CD8-positive, alpha-beta memory T cell (primary cell): ENCODE measurements around the gene KLHL26. TPM values are rescaled to one million over a fixed set of nuclear protein-coding genes. Genes with fewer than 3 reads are reported as not detected.

Experiments
- CTCF ChIA-PET: fragments of 350-600 bp; sonication (Branson Sonifier 250); formaldehyde crosslinking; loops from one replicate; lab custom pipeline; 2021; ENCODE audit warnings: antibody characterized with exemption; lab: Charles Lee
- POLR2A ChIA-PET: fragments of 350-600 bp; sonication (Branson Sonifier 250); formaldehyde crosslinking; loops from one replicate; lab custom pipeline; 2021; ENCODE audit warnings: antibody characterized with exemption; lab: Charles Lee
- DNase-seq, 5 donors: peaks; one replicate each; pipeline versions ENCODE4 v3.0.0 to v3.0.0-alpha.2; 2020 to 2022; ENCODE audit warnings: mixed read lengths in 1 of 5
- H3K27ac ChIP-seq: one replicate; pipeline ENCODE4 v1.7.0; 2013; ENCODE audit warnings: low read depth, mild to moderate bottlenecking, low read length, moderate library complexity
- H3K27me3 ChIP-seq: 2 replicates; pipeline ENCODE4 v1.7.0; 2013; ENCODE audit warnings: low read length, mild to moderate bottlenecking; ENCODE audit not compliant: insufficient read depth, poor library complexity, severe bottlenecking
- H3K36me3 ChIP-seq: 2 replicates; pipeline ENCODE4 v1.7.0; 2013; ENCODE audit warnings: mild to moderate bottlenecking, low read length, moderate library complexity; ENCODE audit not compliant: insufficient read depth
- H3K4me1 ChIP-seq: 2 replicates; pipeline ENCODE4 v1.7.0; 2013; ENCODE audit warnings: mild to moderate bottlenecking, low read length, moderate library complexity; ENCODE audit not compliant: insufficient read depth
- H3K4me3 ChIP-seq: 2 replicates; pipeline ENCODE4 v1.7.0; 2013; ENCODE audit warnings: mild to moderate bottlenecking, low read length
- H3K9me3 ChIP-seq: 2 replicates; pipeline ENCODE4 v1.7.0; 2013; ENCODE audit warnings: mild to moderate bottlenecking, low read length
- H3K27ac Mint-ChIP-seq, 8 donors: one replicate each; pipeline ENCODE4 v1.8.0; 2020 to 2021; ENCODE audit warnings: mixed read lengths in 8 of 8, mild to moderate bottlenecking in 6 of 8, inconsistent platforms in 3 of 8, moderate library complexity in 3 of 8
- H3K27me3 Mint-ChIP-seq, 2 donors: one replicate each; pipeline ENCODE4 v1.8.0; 2020 to 2021; ENCODE audit warnings: mixed read lengths in 2 of 2, mild to moderate bottlenecking in 1 of 2, moderate library complexity in 1 of 2
- H3K36me3 Mint-ChIP-seq, 3 donors: one replicate each; pipeline ENCODE4 v1.8.0; 2020 to 2021; ENCODE audit warnings: mixed read lengths in 3 of 3, inconsistent platforms in 1 of 3, mild to moderate bottlenecking in 1 of 3
- H3K4me1 Mint-ChIP-seq, 3 donors: one replicate each; pipeline ENCODE4 v1.8.0; 2020 to 2021; ENCODE audit warnings: mixed read lengths in 3 of 3, inconsistent platforms in 1 of 3, mild to moderate bottlenecking in 1 of 3
- H3K4me3 Mint-ChIP-seq, 7 donors: one replicate each; pipeline ENCODE4 v1.8.0; 2020 to 2021; ENCODE audit warnings: mixed read lengths in 7 of 7, mild to moderate bottlenecking in 6 of 7, moderate library complexity in 4 of 7, inconsistent platforms in 2 of 7
- H3K9me3 Mint-ChIP-seq, 5 donors: one replicate each; pipeline ENCODE4 v1.8.0; 2020 to 2022; ENCODE audit warnings: mixed read lengths in 5 of 5, mild to moderate bottlenecking in 3 of 5, moderate library complexity in 2 of 5, inconsistent platforms in 1 of 5
- polyA plus RNA-seq: library from polyadenylated mRNA; unstranded; fragments of 300-500 nt; fragmentation: Illumina TruSeq; gene quantifications from one replicate; pipeline ENCODE4 v1.2.3, GENCODE V29; 2021
- total RNA-seq, 2 experiments: library from RNA; stranded (reverse); gene quantifications; one replicate each; pipeline ENCODE4 v1.2.3, GENCODE V29; 2021

The KLHL26 gene, protein sequence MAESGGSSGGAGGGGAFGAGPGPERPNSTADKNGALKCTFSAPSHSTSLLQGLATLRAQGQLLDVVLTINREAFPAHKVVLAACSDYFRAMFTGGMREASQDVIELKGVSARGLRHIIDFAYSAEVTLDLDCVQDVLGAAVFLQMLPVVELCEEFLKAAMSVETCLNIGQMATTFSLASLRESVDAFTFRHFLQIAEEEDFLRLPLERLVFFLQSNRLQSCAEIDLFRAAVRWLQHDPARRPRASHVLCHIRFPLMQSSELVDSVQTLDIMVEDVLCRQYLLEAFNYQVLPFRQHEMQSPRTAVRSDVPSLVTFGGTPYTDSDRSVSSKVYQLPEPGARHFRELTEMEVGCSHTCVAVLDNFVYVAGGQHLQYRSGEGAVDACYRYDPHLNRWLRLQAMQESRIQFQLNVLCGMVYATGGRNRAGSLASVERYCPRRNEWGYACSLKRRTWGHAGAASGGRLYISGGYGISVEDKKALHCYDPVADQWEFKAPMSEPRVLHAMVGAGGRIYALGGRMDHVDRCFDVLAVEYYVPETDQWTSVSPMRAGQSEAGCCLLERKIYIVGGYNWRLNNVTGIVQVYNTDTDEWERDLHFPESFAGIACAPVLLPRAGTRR
- total RNA-seq (10 to 100 TPM; 12.4 to 12.8 TPM), polyA plus RNA-seq (5.1 TPM)

DNA sequence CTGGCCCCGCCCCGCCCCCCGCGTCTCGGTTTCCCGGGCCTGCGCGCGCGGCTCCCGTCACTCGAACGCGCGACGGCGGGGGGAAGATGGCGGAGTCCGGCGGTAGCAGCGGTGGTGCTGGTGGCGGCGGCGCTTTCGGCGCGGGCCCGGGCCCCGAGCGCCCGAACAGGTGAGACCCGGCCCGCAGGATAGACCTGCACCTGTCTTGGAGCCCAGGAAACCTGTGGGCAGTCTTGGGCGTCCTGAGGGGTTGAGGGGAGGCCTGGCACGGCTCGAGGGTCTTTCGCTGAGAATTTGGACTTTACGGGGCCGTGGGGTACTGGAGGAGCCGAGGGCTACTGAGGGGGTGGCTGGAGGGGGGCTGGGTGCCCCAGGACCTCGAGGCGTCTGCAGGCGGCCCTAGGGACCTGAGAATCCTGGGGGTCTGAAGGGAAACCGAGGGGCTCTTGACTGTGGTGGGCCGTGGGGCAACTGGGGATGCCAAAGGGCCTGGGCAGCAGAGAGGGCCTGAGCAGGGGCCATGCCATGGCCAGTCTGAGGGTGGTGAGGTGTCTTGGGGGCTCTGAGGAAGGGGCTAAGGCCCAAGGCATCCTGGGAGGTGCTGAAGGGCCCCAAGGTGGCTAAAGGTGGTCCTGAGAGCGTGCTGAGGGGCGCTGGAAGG is at the start of gene KLHL26:
Gene KLHL26 (plus strand): TSS at position 60 of the 661 bp plus-strand sequence. CDS start 27 bp downstream, at position 87.
- H3K27ac Mint-ChIP-seq = peak within 1 kb of the TSS; percentile 74 to 98 (median 91)
- no peaks in the 10 kb centered on the region for H3K27me3 ChIP-seq
- peak within 1 kb of the TSS; percentile 85 for H3K4me3 ChIP-seq
- no peaks in the 10 kb centered on the region for H3K36me3 ChIP-seq
- peak within 1 kb of the TSS; percentile 85 to 94 (median 89) for H3K4me3 Mint-ChIP-seq
- POLR2A ChIA-PET = no interaction called here
- no peaks in the 10 kb centered on the region for H3K9me3 ChIP-seq
- no peak for DNase-seq
- H3K36me3 Mint-ChIP-seq = peaks cover 0 to 2% (median 0%) of the 10 kb centered on the region in 3 donors
- CTCF ChIA-PET = no interaction called here
- H3K4me1 ChIP-seq = peaks cover 19% of the 10 kb centered on the region
- no peaks in the 10 kb centered on the region for H3K9me3 Mint-ChIP-seq
- peak within 1 kb of the TSS; percentile 83 for H3K27ac ChIP-seq
- H3K4me1 Mint-ChIP-seq = peaks cover 25 to 41% (median 40%) of the 10 kb centered on the region in 3 donors
- peaks cover 5% of the 10 kb centered on the region in 2 donors for H3K27me3 Mint-ChIP-seq

DNA sequence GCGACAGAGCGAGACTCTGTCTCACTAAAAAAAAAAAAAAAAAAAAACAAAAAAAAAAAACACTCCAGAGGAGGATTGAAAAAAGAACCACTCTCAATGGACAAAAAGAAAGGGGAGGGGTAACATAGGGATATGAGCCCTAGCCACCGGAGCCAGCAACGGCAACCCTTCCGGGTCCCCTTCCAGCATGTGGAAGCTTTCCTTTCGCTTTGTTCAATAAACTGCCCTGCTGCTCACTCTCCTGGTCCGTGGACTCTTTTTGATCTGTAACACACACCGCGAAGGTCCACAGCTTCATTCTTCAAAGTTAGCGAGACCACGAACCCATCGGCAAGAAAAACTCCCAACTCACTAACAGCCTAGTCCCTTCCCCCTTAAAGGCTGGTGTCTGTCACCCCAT is 49.3 kb upstream of the KLHL26 start:
- Histone ChIP-seq H3K27me3 (no peaks in the 10 kb centered on the region), H3K36me3 (peaks cover 6% of the 10 kb centered on the region), H3K4me3 (peak overlapping the region; percentile 83), H3K27ac (peak overlapping the region; percentile 87), H3K4me1 (peaks cover 30% of the 10 kb centered on the region), H3K9me3 (no peaks in the 10 kb centered on the region)
- Mint-ChIP-seq H3K27me3 (peaks cover 0 to 3% of the 10 kb centered on the region in 2 donors), H3K9me3 (no peaks in the 10 kb centered on the region), H3K4me1 (peaks cover 26 to 41% (median 33%) of the 10 kb centered on the region in 3 donors), H3K36me3 (peaks cover 0 to 20% (median 0%) of the 10 kb centered on the region in 3 donors), H3K27ac (peak overlapping the region in 7 of 8 donors; percentile 29 to 96 (median 91)), H3K4me3 (peak overlapping the region in 5 of 7 donors; percentile 35 to 97 (median 88))
- ChIA-PET POLR2A (interaction anchor here (2.9 kb wide), 1 partner anchor 16 kb away, joined by 39 read pairs; the partner anchor contains the start of gene UBA52), CTCF (interaction anchor here (0.9 to 3.7 kb wide), 17 partner anchors 9 to 260 kb away, joined by 3 to 41 read pairs (median 7); partner anchors contain the start of genes ELL, KXD1 and UBA52)
- no peak for DNase-seq

DNA sequence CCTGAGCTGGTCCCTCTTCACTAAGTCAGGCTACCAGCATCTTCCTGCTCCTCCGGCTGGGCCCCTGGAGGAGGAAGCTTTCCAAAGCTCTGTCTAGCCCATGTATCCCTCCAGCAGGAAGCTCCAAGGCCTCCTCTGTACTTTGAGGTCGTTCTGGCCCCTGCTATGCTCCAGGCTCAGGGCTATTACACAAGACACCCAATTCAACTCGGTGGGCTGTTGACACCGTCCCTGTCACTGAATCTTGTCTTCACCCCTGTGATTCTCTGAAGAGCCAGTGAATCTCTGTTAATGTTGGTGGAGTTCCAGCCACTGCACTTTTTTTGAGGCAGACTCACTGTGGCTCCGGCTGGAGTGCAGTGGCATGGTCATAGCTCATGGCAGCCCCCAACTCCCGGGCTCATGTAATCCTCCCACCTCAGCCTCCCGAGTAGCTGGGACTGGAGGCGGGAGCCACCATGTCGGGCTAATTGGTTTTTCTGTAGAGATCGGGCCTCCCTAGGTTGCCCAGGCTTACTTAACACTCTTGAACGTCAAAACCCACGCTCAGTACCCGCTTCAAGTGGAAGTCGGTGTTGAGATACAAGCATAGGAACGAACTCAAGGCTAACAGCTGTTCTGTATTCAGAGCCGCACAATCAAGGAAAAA is 48.7 kb upstream of the KLHL26 start:
- peak overlapping the region; percentile 83 for H3K4me3 ChIP-seq
- peaks cover 0 to 21% (median 0%) of the 10 kb centered on the region in 3 donors for H3K36me3 Mint-ChIP-seq
- peaks cover 6% of the 10 kb centered on the region for H3K36me3 ChIP-seq
- H3K27ac Mint-ChIP-seq = peak overlapping the region; percentile 87 to 96 (median 92)
- no peaks in the 10 kb centered on the region for H3K27me3 ChIP-seq
- H3K27ac ChIP-seq = peak overlapping the region; percentile 87
- CTCF ChIA-PET = interaction anchor here (0.6 to 3.7 kb wide), 28 partner anchors 10 to 309 kb away, joined by 3 to 41 read pairs (median 5); partner anchors contain the start of genes ELL, FKBP8, KXD1 and UBA52
- peaks cover 0 to 3% of the 10 kb centered on the region in 2 donors for H3K27me3 Mint-ChIP-seq
- H3K4me1 Mint-ChIP-seq = peaks cover 26 to 41% (median 33%) of the 10 kb centered on the region in 3 donors
- H3K9me3 ChIP-seq = no peaks in the 10 kb centered on the region
- peaks cover 30% of the 10 kb centered on the region for H3K4me1 ChIP-seq
- no peak for DNase-seq
- POLR2A ChIA-PET = interaction anchor here (1.6 to 2.9 kb wide), 8 partner anchors 16 to 331 kb away, joined by 5 to 39 read pairs (median 10); partner anchors contain the start of genes COPE, DDX49, ELL and FKBP8
- peak overlapping the region; percentile 88 to 97 (median 91) for H3K4me3 Mint-ChIP-seq
- no peaks in the 10 kb centered on the region for H3K9me3 Mint-ChIP-seq

DNA sequence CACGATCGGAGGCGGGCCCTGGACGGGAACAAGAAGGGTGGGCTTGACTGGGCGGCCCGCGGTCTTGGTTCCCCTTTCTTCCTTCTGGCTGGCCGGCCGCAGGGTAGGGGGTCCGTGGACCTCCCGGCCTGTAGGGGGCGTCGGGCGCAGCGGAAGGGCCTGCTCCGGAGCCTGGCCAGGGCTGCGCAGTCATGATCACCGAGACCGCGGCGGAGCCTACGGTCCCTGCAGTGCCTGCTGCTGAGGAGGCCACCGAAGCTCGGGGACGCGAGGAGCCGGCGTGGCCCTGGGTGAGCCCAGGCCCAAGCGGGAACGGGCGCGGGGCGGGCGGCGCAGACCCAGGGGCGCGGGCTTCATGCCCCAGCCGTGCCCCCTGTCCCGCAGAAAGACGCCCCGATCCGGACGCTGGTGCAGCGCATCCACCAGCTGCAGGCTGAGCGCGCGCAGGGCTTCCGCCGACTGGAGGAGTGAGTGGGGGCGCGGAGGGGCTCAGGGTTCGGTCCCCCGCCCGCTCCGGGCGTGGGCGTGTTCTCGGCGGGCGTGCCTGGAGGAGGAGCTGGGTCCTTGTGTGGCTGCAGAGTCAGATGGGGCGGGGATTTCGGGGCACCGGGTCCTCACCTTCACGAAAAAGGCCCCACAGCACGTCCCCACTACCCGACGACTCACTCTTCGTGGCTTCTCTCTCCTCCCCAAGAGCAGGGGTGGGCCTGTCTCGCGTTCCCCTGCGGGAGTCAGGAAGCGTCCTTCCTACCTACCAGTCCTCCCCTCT is 48.0 kb upstream of the KLHL26 start, which contains the start of gene REX1BD:
Gene REX1BD (plus strand): TSS at position 188 of the 769 bp plus-strand sequence. CDS start 4 bp downstream, at position 192.
- peaks cover 0 to 21% (median 0%) of the 10 kb centered on the region in 3 donors for H3K36me3 Mint-ChIP-seq
- H3K27me3 Mint-ChIP-seq = peaks cover 0 to 3% of the 10 kb centered on the region in 2 donors
- no peaks in the 10 kb centered on the region for H3K9me3 Mint-ChIP-seq
- Histone ChIP-seq H3K27ac (peak within 1 kb of the TSS; percentile 87), H3K4me1 (peaks cover 30% of the 10 kb centered on the region), H3K9me3 (no peaks in the 10 kb centered on the region), H3K4me3 (peak within 1 kb of the TSS; percentile 83), H3K27me3 (no peaks in the 10 kb centered on the region), H3K36me3 (peaks cover 6% of the 10 kb centered on the region)
- DNase-seq = peak; percentile 80 to 93 (median 84)
- peak within 1 kb of the TSS; percentile 88 to 97 (median 91) for H3K4me3 Mint-ChIP-seq
- ChIA-PET CTCF (interaction anchor here (0.6 to 3.7 kb wide), 40 partner anchors 8 to 310 kb away, joined by 3 to 41 read pairs (median 4); partner anchors contain the start of genes ELL, FKBP8, KXD1 and UBA52), POLR2A (interaction anchor here (0.5 to 2.9 kb wide), 15 partner anchors 16 to 331 kb away, joined by 3 to 39 read pairs (median 6); partner anchors contain the start of genes COPE, DDX49, ELL and FKBP8)
- peak within 1 kb of the TSS; percentile 90 to 96 (median 93) for H3K27ac Mint-ChIP-seq
- H3K4me1 Mint-ChIP-seq = peaks cover 29 to 45% (median 37%) of the 10 kb centered on the region in 3 donors

DNA sequence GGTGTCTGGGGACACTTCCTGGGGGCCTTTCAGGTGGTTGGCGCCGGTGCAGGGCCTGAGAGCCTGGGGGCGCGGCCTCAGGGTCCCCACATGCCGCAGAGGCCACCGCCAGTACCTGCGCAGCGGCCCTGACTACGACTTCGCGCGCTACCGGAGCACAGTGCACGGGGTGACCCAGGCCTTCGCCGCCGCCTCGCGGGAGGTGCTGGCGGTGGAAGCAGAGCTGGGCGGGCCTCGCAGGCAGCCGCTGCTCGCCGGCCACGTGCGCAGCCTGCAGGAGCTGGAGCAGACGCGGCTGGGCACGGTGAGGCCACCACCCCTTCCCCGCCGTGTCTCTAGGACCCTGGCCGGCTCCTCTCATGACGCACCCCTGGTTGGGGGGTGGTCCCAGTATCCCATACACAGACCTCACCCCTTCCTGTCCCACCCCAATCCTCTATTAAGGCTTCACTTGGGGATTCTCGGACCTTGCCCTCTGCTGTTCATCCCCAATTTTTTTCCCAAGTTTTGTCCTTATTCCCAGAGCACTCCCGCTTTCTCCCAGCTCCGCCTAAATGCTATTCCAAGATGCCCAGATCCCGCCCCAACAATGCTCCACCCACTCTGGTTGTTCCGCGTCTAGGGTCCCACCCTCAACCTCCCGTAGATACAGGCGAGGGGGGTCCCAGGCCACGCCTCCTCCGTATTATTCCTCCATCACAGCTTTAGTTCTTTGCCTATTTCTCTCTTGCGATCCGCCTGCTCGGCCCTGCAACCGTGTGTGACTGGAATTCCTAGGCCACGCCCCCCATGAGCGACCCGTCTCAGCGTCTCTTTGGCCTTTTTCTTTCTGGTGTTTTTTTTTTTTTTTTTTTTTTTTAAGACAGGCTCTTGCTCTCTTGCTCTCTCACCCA is 47.2 kb upstream of the KLHL26 start:
- Mint-ChIP-seq H3K27me3 (peaks cover 0 to 3% of the 10 kb centered on the region in 2 donors), H3K36me3 (peaks cover 0 to 21% (median 0%) of the 10 kb centered on the region in 3 donors), H3K4me3 (peak overlapping the region; percentile 84 to 97 (median 89)), H3K9me3 (no peaks in the 10 kb centered on the region), H3K4me1 (peaks cover 30 to 48% (median 39%) of the 10 kb centered on the region in 3 donors), H3K27ac (peak overlapping the region; percentile 89 to 96 (median 92))
- CTCF ChIA-PET = interaction anchor here (0.7 to 3.7 kb wide), 35 partner anchors 8 to 310 kb away, joined by 3 to 41 read pairs (median 5); partner anchors contain the start of genes ELL, FKBP8, KXD1 and UBA52
- Histone ChIP-seq H3K4me1 (peaks cover 32% of the 10 kb centered on the region), H3K27me3 (no peaks in the 10 kb centered on the region), H3K36me3 (peaks cover 6% of the 10 kb centered on the region), H3K4me3 (peak overlapping the region; percentile 83), H3K27ac (peak overlapping the region; percentile 87), H3K9me3 (no peaks in the 10 kb centered on the region)
- POLR2A ChIA-PET = interaction anchor here (0.5 to 2.9 kb wide), 17 partner anchors 15 to 330 kb away, joined by 3 to 39 read pairs (median 5); partner anchors contain the start of genes COPE, DDX49, ELL and FKBP8
- DNase-seq = peak in 2 of 5 donors; percentile 49 to 65
